Fibroblast of lung (primary cell): ENCODE data around the gene HHIPL2. TPM values are rescaled to one million over a fixed set of nuclear protein-coding genes. Genes with fewer than 3 reads are reported as not detected.

Experiments
- DNase-seq, 2 donors: peaks; one replicate each; pipeline versions ENCODE4 v3.0.0 to v3.0.0-alpha.2; 2010; ENCODE audit warnings: low read depth in 2 of 2
- H2AFZ ChIP-seq: 2 replicates; pipeline ENCODE4 v1.5.1; 2012; ENCODE audit warnings: low read length, control low read depth, inconsistent platforms
- H3K27ac ChIP-seq: 2 replicates; pipeline ENCODE4 v1.5.1; 2011; ENCODE audit warnings: low read length, control low read depth; ENCODE audit not compliant: insufficient read depth
- H3K27me3 ChIP-seq: 2 replicates; pipeline ENCODE4 v1.5.1; 2011; ENCODE audit warnings: mild to moderate bottlenecking, low read length; ENCODE audit not compliant: control insufficient read depth, insufficient read depth
- H3K36me3 ChIP-seq: 2 replicates; pipeline ENCODE4 v1.5.1; 2011; ENCODE audit warnings: low read length; ENCODE audit not compliant: control insufficient read depth, insufficient read depth
- H3K4me1 ChIP-seq: 2 replicates; pipeline ENCODE4 v1.5.1; 2011; ENCODE audit warnings: low read length; ENCODE audit not compliant: control insufficient read depth, insufficient read depth; ENCODE audit errors: extremely low read depth
- H3K4me2 ChIP-seq: 2 replicates; pipeline ENCODE4 v1.5.1; 2011; ENCODE audit warnings: low read length, control low read depth; ENCODE audit not compliant: insufficient read depth; ENCODE audit errors: extremely low read depth
- H3K4me3 ChIP-seq, 4 experiments: fragments of 200-600 bp in 1 of 4; sonication (generic) in 1 of 4; replicated peaks in 1 of 4; 2 replicates each; pipeline ENCODE4 v1.5.1; 2011 to 2016; ENCODE audit warnings: low read length in 4 of 4, low read depth in 3 of 4, mild to moderate bottlenecking in 3 of 4, control low read depth in 2 of 4, inconsistent platforms in 1 of 4, mixed read lengths in 1 of 4; ENCODE audit not compliant: insufficient read depth in 1 of 4; ENCODE audit errors: control extremely low read depth in 1 of 4
- H3K79me2 ChIP-seq: 2 replicates; pipeline ENCODE4 v1.5.1; 2012; ENCODE audit warnings: mild to moderate bottlenecking, low read length, inconsistent platforms; ENCODE audit not compliant: control insufficient read depth, insufficient read depth
- H3K9ac ChIP-seq: 2 replicates; pipeline ENCODE4 v1.5.1; 2011; ENCODE audit warnings: mild to moderate bottlenecking, low read length, control low read depth; ENCODE audit not compliant: insufficient read depth
- H3K9me3 ChIP-seq: 2 replicates; pipeline ENCODE4 v1.5.1; 2012; ENCODE audit warnings: low read depth, low read length; ENCODE audit not compliant: control insufficient read depth, insufficient read depth
- H4K20me1 ChIP-seq: 2 replicates; pipeline ENCODE4 v1.5.1; 2011; ENCODE audit warnings: low read length; ENCODE audit not compliant: control insufficient read depth, insufficient read depth; ENCODE audit errors: extremely low read depth
- EZH2 ChIP-seq: IDR thresholded peaks from 2 replicates; pipeline ENCODE4 v1.5.1; 2012; ENCODE audit warnings: low read length, control low read depth, mild to moderate bottlenecking; ENCODE audit errors: missing control alignments
- polyA plus RNA-seq, 2 donors: library from polyadenylated mRNA; depleted of rRNA in 1 of 2; stranded (reverse) in 1 of 2; unstranded in 1 of 2; fragments of >200 nt; gene quantifications; 2 replicates each; pipeline ENCODE4 v1.2.1, GENCODE V29; 2011 to 2012; ENCODE audit warnings: missing spikeins in 1 of 2
- total RNA-seq: library from RNA; depleted of rRNA; stranded (reverse); fragments of >200 nt; gene quantifications from 2 replicates; pipeline ENCODE4 v1.2.1, GENCODE V29; 2014
- TF ChIP-seq, protein P1 (sequence below), 2 donors: IDR thresholded peaks in 1 of 2; conservative IDR thresholded peaks in 1 of 2; 1 replicate in 1 of 2; 2 replicates in 1 of 2; pipeline ENCODE4 v1.5.1; 2011 to 2012; ENCODE audit warnings: low read length in 2 of 2, control low read depth in 1 of 2, inconsistent platforms in 1 of 2, low read depth in 1 of 2, mild to moderate bottlenecking in 1 of 2

Gene HHIPL2
- total and polyA plus RNA-seq, 2 donors (not counting 1 experiment from before 2014, with no cell fraction given) = 0.14 to 0.33 TPM

- Histone ChIP-seq H3K4me1 (no peaks in the 10 kb centered on the region), H4K20me1 (no peaks in the 10 kb centered on the region), H3K27ac (no peak overlapping the region), H3K79me2 (no peaks in the 10 kb centered on the region), H3K36me3 (no peaks in the 10 kb centered on the region), H3K4me3 (no peak overlapping the region), H3K27me3 (peaks cover 3% of the 10 kb centered on the region), H3K9me3 (no peaks in the 10 kb centered on the region), H3K9ac (no peak overlapping the region), H2AFZ (no peak overlapping the region), H3K4me2 (no peak overlapping the region)
- DNase-seq = no peak
- TF ChIP-seq, protein P1, sequence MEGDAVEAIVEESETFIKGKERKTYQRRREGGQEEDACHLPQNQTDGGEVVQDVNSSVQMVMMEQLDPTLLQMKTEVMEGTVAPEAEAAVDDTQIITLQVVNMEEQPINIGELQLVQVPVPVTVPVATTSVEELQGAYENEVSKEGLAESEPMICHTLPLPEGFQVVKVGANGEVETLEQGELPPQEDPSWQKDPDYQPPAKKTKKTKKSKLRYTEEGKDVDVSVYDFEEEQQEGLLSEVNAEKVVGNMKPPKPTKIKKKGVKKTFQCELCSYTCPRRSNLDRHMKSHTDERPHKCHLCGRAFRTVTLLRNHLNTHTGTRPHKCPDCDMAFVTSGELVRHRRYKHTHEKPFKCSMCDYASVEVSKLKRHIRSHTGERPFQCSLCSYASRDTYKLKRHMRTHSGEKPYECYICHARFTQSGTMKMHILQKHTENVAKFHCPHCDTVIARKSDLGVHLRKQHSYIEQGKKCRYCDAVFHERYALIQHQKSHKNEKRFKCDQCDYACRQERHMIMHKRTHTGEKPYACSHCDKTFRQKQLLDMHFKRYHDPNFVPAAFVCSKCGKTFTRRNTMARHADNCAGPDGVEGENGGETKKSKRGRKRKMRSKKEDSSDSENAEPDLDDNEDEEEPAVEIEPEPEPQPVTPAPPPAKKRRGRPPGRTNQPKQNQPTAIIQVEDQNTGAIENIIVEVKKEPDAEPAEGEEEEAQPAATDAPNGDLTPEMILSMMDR (conservative IDR thresholded peaks at IDR 0.05 in 1 of 2, IDR thresholded peaks at IDR 0.05 in 1 of 2; ENCODE audit: low read depth in 1 of 2, low read length in 2 of 2) = no peak
- no peak for TF ChIP-seq EZH2
Observed at GRCh38 chr1:222530852-222531251, 17.1 kb downstream of the HHIPL2 start.

GRCh38 chr1:222529916-222530315 is 18.0 kb downstream of the HHIPL2 start:
- Histone ChIP-seq H3K9ac (no peak overlapping the region), H2AFZ (no peak overlapping the region), H4K20me1 (no peaks in the 10 kb centered on the region), H3K9me3 (no peaks in the 10 kb centered on the region), H3K79me2 (no peaks in the 10 kb centered on the region), H3K27ac (no peak overlapping the region), H3K36me3 (no peaks in the 10 kb centered on the region), H3K4me3 (no peak overlapping the region), H3K4me2 (no peak overlapping the region), H3K4me1 (no peaks in the 10 kb centered on the region), H3K27me3 (peaks cover 3% of the 10 kb centered on the region)
- DNase-seq = no peak
- TF ChIP-seq, protein P1 (conservative IDR thresholded peaks at IDR 0.05 in 1 of 2, IDR thresholded peaks at IDR 0.05 in 1 of 2; ENCODE audit: low read depth in 1 of 2, low read length in 2 of 2) = no peak
- TF ChIP-seq EZH2 = no peak

DNA sequence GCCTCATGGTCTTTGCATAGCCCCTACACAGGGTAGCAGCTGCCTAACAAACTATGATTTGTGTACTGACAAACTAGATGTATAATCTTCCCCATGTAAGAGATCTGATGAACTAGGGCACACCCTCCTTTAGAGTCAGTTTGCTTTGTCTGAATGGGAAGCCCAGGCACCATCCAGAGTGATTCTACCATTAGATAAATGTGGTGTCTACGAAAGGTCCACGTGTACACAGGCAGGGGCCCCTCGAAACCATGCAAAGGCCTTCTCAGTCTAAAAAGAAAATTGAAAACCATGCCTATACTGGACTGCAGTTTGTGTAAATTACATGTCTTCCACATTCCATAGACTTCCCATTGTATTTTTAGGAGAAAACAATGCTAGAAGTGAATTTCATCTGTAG is 18.7 kb downstream of the HHIPL2 start:
- Histone ChIP-seq H3K4me2 (no peak overlapping the region), H3K36me3 (no peaks in the 10 kb centered on the region), H3K9ac (no peak overlapping the region), H3K79me2 (no peaks in the 10 kb centered on the region), H3K27me3 (peaks cover 3% of the 10 kb centered on the region), H3K9me3 (no peaks in the 10 kb centered on the region), H4K20me1 (no peaks in the 10 kb centered on the region), H2AFZ (no peak overlapping the region), H3K4me1 (no peaks in the 10 kb centered on the region), H3K4me3 (no peak overlapping the region), H3K27ac (no peak overlapping the region)
- no peak for DNase-seq
- TF ChIP-seq, protein P1 (conservative IDR thresholded peaks at IDR 0.05 in 1 of 2, IDR thresholded peaks at IDR 0.05 in 1 of 2; ENCODE audit: low read depth in 1 of 2, low read length in 2 of 2) = no peak
- no peak for TF ChIP-seq EZH2
